ENCODE data around the gene NOL12.

- no peak for TF ChIP-seq POLR2A (IDR thresholded peaks at IDR 0.05)
- TF ChIP-seq POLR2AphosphoS5 (IDR thresholded peaks at IDR 0.05): no peak
- no peak for TF ChIP-seq CTCF (IDR thresholded peaks at IDR 0.05)
- no peak for TF ChIP-seq EP300 (IDR thresholded peaks at IDR 0.05)
These were observed 24.1 kb upstream of the NOL12 start for GRCh38 chr22:37662039-37662438.

Measured in gastroesophageal sphincter (tissue), 3 donors.